Activated CD8-positive, alpha-beta T cell treated with anti-CD3 and anti-CD28 coated beads, Interleukin-2, amount 10 ng/mL, durations not matched to agents 7 days and 5 days (primary cell): ENCODE measurements around the gene TTLL13. TPM values are rescaled to one million over a fixed set of nuclear protein-coding genes. Genes with fewer than 3 reads are reported as not detected.
"Not testable (repeated sequence)": the region's sequence is repeated elsewhere in the genome, so short reads cannot be mapped to it uniquely, and the experiment has no call there.

Experiments used
- ATAC-seq: fragments of 150-1000 bp; cut with Tn5 transposase; one replicate; pipeline ENCODE4 v1.10.0; 2021; ENCODE audit warnings: moderate library complexity
- CTCF ChIA-PET: fragments of 350-600 bp; sonication (Branson Sonifier 250); formaldehyde crosslinking; loops from one replicate; lab custom pipeline; 2021; ENCODE audit warnings: antibody characterized with exemption; lab: Charles Lee
- POLR2A ChIA-PET: fragments of 350-600 bp; sonication (Branson Sonifier 250); formaldehyde crosslinking; loops from one replicate; lab custom pipeline; 2021; ENCODE audit warnings: antibody characterized with exemption; lab: Charles Lee
- DNase-seq: peaks from one replicate; pipeline ENCODE4 v3.0.0-alpha.2; 2020
- H3K27ac Mint-ChIP-seq: one replicate; pipeline ENCODE4 v1.8.0; 2021; ENCODE audit warnings: mild to moderate bottlenecking, mixed read lengths
- H3K27me3 Mint-ChIP-seq: one replicate; pipeline ENCODE4 v1.8.0; 2021; ENCODE audit warnings: low read depth, mixed read lengths
- H3K36me3 Mint-ChIP-seq: one replicate; pipeline ENCODE4 v1.8.0; 2021; ENCODE audit warnings: low read depth, mixed read lengths
- H3K4me1 Mint-ChIP-seq: one replicate; pipeline ENCODE4 v1.8.0; 2021; ENCODE audit warnings: low read depth, mixed read lengths
- H3K4me3 Mint-ChIP-seq: one replicate; pipeline ENCODE4 v1.8.0; 2021; ENCODE audit warnings: mild to moderate bottlenecking, mixed read lengths
- H3K9me3 Mint-ChIP-seq: one replicate; pipeline ENCODE4 v1.8.0; 2022; ENCODE audit warnings: mixed read lengths; ENCODE audit not compliant: insufficient read depth
- total RNA-seq, 2 experiments: library from RNA; stranded (reverse); gene quantifications; one replicate each; pipeline ENCODE4 v1.2.3, GENCODE V29; 2021

TTLL13 gene
- total RNA-seq, 2 experiments from 2014 or later, result 1.3 TPM; not detected in 1

DNA sequence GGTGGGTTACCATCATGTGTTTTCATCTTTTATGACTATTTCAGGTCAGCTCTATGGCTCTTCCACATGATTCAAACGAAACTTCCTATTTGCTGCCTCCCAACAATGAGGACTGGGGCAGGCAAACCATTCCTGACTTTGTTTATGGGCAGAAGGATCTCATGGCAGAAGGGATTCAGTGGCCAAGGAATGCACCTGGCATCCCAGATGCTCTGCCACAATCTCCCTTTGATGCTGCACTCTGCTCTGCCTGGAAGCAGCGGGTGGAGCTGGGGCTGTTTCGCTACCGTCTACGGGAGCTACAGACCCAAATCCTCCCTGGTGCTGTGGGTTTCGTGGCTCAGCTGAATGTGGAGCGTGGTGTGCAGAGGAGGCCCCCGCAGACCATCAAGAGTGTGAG is 8.5 kb upstream of the TTLL13 start:
- Mint-ChIP-seq H3K9me3 (no peaks in the 10 kb centered on the region), H3K4me3 (no peak overlapping the region), H3K4me1 (peaks cover 9% of the 10 kb centered on the region), H3K27ac (no peak overlapping the region), H3K27me3 (no peaks in the 10 kb centered on the region), H3K36me3 (peaks cover 22% of the 10 kb centered on the region)
- CTCF ChIA-PET, result interaction anchor here (0.5 kb wide), 1 partner anchor 1362 kb away, joined by 3 read pairs; no protein-coding TSS in a partner anchor
- POLR2A ChIA-PET, result no interaction called here
- DNase-seq (no peak), ATAC-seq (no peak)

DNA sequence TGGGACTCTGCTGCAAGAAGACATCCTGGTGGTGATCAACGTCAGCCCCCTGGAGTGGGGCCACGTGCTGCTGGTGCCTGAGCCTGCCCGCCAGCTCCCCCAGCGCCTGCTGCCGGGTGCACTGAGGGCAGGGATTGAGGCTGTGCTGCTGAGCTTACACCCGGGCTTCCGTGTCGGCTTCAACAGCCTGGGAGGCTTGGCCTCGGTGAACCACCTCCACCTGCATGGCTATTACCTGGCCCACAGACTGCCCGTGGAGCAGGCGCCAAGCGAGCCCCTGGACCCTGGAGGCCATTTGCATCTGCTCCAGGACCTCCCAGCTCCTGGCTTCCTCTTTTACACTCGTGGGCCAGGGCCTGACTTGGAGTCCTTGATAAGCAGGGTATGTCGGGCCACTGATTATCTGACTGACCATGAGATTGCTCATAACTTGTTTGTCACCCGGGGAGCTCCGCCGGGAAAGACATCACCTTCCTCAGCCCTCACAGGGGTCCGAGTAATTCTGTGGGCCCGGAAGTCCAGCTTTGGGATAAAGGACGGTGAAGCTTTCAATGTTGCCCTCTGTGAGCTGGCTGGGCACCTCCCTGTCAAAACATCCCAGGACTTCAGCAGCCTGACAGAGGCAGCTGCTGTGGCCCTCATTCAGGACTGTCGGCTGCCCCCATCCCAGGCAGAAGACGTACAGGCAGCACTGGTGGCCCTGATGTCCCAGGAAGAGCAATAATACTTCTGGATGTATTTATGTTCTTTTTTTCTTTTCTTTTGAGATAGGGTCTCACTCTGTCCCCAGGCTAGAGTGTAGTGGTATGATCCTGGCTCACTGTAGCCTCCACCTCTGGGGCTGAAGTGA is 7.8 kb upstream of the TTLL13 start:
- Mint-ChIP-seq H3K27me3 (no peaks in the 10 kb centered on the region), H3K4me3 (no peak overlapping the region), H3K36me3 (peaks cover 16% of the 10 kb centered on the region), H3K9me3 (no peaks in the 10 kb centered on the region), H3K4me1 (peaks cover 9% of the 10 kb centered on the region), H3K27ac (no peak overlapping the region)
- CTCF ChIA-PET, result interaction anchor here (0.5 kb wide), 1 partner anchor 1363 kb away, joined by 3 read pairs; no protein-coding TSS in a partner anchor
- POLR2A ChIA-PET, result interaction anchor here (1.0 kb wide), 1 partner anchor 15 kb away, joined by 3 read pairs; no protein-coding TSS in a partner anchor
- ATAC-seq (no peak), DNase-seq (no peak)

DNA sequence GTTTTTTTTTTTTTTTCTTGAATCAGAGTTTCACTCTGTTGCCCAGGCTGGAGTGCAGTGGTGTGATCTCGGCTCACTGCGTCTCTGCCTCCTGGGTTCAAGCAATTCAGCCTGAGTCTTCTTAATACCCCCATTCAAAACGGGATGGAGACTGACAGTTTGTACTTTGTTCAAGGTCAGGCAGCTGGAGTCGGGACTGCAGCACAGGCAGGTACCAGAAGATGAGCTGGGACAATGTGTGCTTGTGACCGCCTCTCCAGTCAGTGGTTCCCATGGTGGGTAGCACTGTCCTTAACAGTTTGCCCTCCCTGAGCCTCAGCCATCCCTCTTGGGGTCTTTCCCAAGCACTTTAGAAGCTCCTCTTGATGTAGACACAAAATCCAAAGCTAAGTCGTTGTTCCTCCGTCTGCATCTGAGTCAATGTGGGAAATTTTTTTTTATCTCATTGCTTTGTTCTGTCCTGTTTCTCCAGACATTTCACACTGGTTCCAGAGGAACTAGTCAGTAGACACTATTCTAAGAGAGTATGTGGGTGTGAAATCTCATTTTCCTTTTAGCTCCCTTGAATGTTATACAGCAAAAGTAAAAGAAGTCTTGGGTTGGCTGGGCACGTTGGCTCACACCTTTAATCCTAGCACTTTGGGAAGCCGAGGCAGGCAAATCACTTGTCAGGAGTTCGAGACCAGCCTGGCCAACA is 5.3 kb upstream of the TTLL13 start:
- CTCF ChIA-PET, result interaction anchor here (0.8 to 2.2 kb wide), 2 partner anchors 24 to 57 kb away, joined by 3 to 6 read pairs; no protein-coding TSS in a partner anchor
- no peak overlapping the region for H3K4me3 Mint-ChIP-seq
- H3K36me3 Mint-ChIP-seq, result peaks cover 7% of the 10 kb centered on the region
- DNase-seq, result no peak
- POLR2A ChIA-PET, result interaction anchor here (1.3 kb wide), 1 partner anchor 11 kb away, joined by 4 read pairs; the partner anchor contains the start of genes CIB1 and GDPGP1
- no peak for ATAC-seq
- no peaks in the 10 kb centered on the region for H3K27me3 Mint-ChIP-seq
- H3K27ac Mint-ChIP-seq, result no peak overlapping the region
- no peaks in the 10 kb centered on the region for H3K9me3 Mint-ChIP-seq
- peaks cover 9% of the 10 kb centered on the region for H3K4me1 Mint-ChIP-seq

DNA sequence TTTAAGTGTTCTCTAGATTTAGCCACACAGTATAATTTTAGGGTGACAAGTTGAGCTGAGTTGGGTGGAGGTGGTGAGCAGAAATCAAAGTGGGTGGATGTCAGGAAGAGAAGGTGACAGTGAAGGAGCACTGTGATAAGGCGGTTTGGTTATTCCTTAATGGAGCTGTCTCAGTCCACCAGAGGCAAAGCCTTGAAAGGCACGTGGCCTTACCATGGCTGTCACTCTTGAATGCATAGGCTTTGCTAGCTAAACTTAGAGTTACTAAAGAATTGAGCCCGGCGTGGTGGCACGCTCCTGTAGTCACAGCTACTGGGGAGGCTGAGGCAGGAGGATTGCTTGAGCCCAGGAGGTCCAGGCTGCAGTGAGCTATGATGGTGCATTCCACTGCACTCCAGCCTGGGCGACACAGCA is 560 bp upstream of the TTLL13 start:
- H3K4me3 Mint-ChIP-seq, result peak overlapping the region; percentile 65
- H3K4me1 Mint-ChIP-seq, result peaks cover 16% of the 10 kb centered on the region
- no peaks in the 10 kb centered on the region for H3K36me3 Mint-ChIP-seq
- ATAC-seq (no peak), DNase-seq (no peak)
- no peak overlapping the region for H3K27ac Mint-ChIP-seq
- ChIA-PET POLR2A (interaction anchor here (0.5 to 3.6 kb wide), 4 partner anchors 15 to 210 kb away, joined by 3 to 11 read pairs (median 6); partner anchors contain the start of genes CIB1, GDPGP1 and NGRN), CTCF (interaction anchor here (0.8 to 1.7 kb wide), 6 partner anchors 11 to 106 kb away, joined by 3 to 6 read pairs (median 3); no protein-coding TSS in a partner anchor)
- H3K9me3 Mint-ChIP-seq, result no peaks in the 10 kb centered on the region
- peaks cover 3% of the 10 kb centered on the region for H3K27me3 Mint-ChIP-seq

DNA sequence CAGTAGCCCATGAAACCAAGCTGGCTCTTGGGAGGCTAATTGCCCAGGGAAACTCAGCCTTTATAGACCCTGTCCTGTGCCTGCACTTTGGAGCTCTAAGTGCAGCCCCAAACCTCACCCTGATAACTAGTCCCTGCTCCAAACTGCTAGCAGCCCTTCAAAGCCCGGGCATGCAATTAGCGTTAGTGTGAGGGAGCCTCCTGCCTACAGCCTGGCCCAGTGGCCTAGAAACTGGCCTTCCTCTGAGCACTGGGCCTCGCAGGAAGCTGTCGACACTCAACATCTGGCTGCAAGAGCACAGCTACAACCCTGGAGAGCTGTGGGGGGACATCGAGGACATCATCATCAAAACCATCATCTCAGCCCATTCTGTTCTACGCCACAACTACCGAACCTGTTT is 8.4 kb downstream of the TTLL13 start:
- H3K27ac Mint-ChIP-seq, result no peak overlapping the region
- no peaks in the 10 kb centered on the region for H3K9me3 Mint-ChIP-seq
- no peak overlapping the region for H3K4me3 Mint-ChIP-seq
- ATAC-seq (no peak), DNase-seq (no peak)
- H3K36me3 Mint-ChIP-seq, result no peaks in the 10 kb centered on the region
- H3K4me1 Mint-ChIP-seq, result peaks cover 6% of the 10 kb centered on the region
- ChIA-PET CTCF (interaction anchor here (0.9 kb wide), 1 partner anchor 35 kb away, joined by 3 read pairs; no protein-coding TSS in a partner anchor), POLR2A (no interaction called here)
- H3K27me3 Mint-ChIP-seq, result no peaks in the 10 kb centered on the region

DNA sequence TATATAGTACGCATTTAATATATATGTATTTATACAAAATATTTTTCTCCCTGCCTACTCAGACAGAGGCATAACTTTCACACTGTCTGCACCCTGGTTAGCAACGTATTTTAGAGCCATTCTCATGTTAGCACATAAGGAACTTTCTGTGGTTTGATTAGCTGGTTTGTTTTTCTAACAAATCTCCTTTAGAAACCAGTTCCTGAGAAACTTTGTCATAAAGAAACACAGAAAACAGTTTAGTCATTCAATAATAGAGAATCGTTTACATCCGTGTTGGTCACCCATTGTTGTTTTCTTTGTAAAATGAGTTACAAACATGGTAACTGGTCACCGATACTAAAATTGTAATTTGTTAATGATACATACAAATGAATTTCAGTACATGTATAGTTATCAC is 10.2 kb downstream of the TTLL13 start:
- ChIA-PET CTCF (interaction anchor here (1.5 kb wide), 1 partner anchor 60 kb away, joined by 4 read pairs; no protein-coding TSS in a partner anchor), POLR2A (no interaction called here)
- Mint-ChIP-seq H3K4me1 (peaks cover 15% of the 10 kb centered on the region), H3K27ac (no peak overlapping the region), H3K27me3 (no peaks in the 10 kb centered on the region), H3K9me3 (no peaks in the 10 kb centered on the region), H3K4me3 (no peak overlapping the region), H3K36me3 (no peaks in the 10 kb centered on the region)
- DNase-seq (no peak), ATAC-seq (no peak)

DNA sequence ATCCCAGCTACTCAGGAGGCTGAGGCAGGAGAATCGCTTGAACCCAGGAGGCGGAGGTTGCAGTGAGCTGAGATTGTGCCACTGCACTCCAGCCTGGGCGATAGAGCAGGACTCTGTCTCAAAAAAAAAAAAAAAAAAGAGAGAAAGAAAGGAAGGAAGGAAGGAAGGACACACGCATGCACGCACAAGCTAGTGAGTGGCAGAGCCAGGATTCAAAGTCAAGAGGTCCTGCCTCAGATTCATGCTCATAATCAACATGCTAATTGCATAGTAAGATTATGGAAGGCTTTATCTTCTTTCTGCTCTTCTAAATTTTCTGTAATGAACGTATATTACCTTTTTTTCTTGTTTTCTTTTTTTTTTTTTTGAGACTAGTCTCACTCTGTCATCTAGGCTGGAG is 11.4 kb downstream of the TTLL13 start:
- H3K27ac Mint-ChIP-seq, ATAC-seq, H3K9me3 Mint-ChIP-seq, POLR2A ChIA-PET, H3K36me3 Mint-ChIP-seq, CTCF ChIA-PET, H3K4me3 Mint-ChIP-seq, DNase-seq, H3K27me3 Mint-ChIP-seq: not testable (repeated sequence)
- H3K4me1 Mint-ChIP-seq, result peaks cover 21% of the 10 kb centered on the region

DNA sequence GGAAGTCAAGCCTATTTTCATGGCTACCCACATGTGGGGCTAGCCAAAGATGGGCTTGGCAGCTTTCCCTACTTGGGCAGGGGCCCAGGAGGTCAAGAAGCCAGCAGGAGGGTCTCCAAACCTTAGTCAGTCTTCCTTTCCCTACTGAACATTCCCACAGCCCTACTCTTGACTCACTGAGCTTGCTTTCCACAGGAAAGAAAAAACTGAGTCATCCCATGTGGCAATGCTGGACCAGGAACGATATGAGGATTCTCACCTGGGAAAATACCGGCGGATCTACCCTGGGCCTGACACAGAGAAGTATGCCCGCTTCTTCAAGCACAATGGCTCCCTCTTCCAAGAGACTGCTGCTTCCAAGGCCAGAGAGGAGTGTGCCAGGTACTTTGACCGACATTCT is 12.5 kb downstream of the TTLL13 start:
- H3K4me3 Mint-ChIP-seq, result no peak overlapping the region
- H3K4me1 Mint-ChIP-seq, result peaks cover 22% of the 10 kb centered on the region
- H3K27ac Mint-ChIP-seq, result no peak overlapping the region

DNA sequence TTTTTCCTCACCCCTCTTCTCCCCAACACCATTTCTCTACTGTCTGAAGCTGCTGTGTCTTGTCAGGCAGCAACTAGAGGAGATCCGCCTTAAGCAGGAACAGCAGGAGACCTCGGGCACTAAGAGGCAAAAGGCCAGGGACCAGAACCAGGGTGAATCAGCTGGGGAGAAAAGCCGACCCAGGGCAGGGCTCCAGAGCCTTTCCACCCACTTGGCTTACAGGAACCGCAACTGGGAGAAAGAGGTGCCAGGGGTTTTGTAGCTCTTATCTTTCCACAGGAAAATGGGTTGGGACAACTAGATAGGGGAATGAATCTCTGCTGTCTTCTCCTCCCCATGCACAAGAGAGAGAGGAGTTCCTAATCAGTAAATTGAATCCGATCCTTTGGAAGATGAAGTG is 13.1 kb downstream of the TTLL13 start:
- Mint-ChIP-seq H3K4me3 (no peak overlapping the region), H3K9me3 (no peaks in the 10 kb centered on the region), H3K27me3 (no peaks in the 10 kb centered on the region), H3K4me1 (peaks cover 27% of the 10 kb centered on the region), H3K27ac (no peak overlapping the region), H3K36me3 (peaks cover 8% of the 10 kb centered on the region)
- DNase-seq, result no peak
- CTCF ChIA-PET, result interaction anchor here (1.3 kb wide), 1 partner anchor 24 kb away, joined by 3 read pairs; no protein-coding TSS in a partner anchor
- no peak for ATAC-seq
- POLR2A ChIA-PET, result interaction anchor here (0.5 to 2.6 kb wide), 2 partner anchors 29 to 266 kb away, joined by 3 to 18 read pairs; partner anchors contain the start of genes CIB1 and GDPGP1

More for the DNA sequence above, 12.5 kb downstream of the TTLL13 start:
- ATAC-seq (no peak), DNase-seq (no peak)
- POLR2A ChIA-PET, result interaction anchor here (2.6 kb wide), 1 partner anchor 28 kb away, joined by 18 read pairs; the partner anchor contains the start of genes CIB1 and GDPGP1
- CTCF ChIA-PET, result interaction anchor here (1.2 to 1.3 kb wide), 2 partner anchors 18 to 25 kb away, joined by 3 read pairs; no protein-coding TSS in a partner anchor
- peaks cover 2% of the 10 kb centered on the region for H3K36me3 Mint-ChIP-seq
- H3K27me3 Mint-ChIP-seq, result no peaks in the 10 kb centered on the region
- no peaks in the 10 kb centered on the region for H3K9me3 Mint-ChIP-seq

DNA sequence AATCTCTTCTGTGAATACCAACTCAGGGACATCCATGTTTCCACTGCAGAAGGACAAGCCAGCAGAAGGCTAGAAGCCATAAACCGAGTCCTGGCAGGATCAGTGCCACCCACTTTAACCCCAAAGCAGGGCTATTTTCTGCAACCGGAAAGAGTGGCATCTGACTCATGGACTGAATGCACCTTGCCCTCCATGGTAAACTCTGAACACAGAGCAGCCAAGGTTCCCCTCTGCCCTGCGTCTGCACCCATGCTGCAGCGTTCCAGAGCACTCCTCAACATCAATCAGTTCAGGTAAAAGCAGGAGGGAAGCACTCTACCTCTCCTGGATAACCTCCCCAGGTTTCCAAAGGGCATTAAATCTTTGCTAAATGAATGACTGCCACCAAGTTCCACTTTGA is 15.3 kb downstream of the TTLL13 start:
- DNase-seq (peak; percentile 48), ATAC-seq (no peak)
- no peaks in the 10 kb centered on the region for H3K27me3 Mint-ChIP-seq
- H3K9me3 Mint-ChIP-seq, result no peaks in the 10 kb centered on the region
- ChIA-PET CTCF (no interaction called here), POLR2A (interaction anchor here (2.6 kb wide), 1 partner anchor 31 kb away, joined by 18 read pairs; the partner anchor contains the start of genes CIB1 and GDPGP1)
- peaks cover 22% of the 10 kb centered on the region for H3K36me3 Mint-ChIP-seq
- H3K4me1 Mint-ChIP-seq, result peaks cover 39% of the 10 kb centered on the region
- peak overlapping the region; percentile 98 for H3K27ac Mint-ChIP-seq
- peak overlapping the region; percentile 96 for H3K4me3 Mint-ChIP-seq
